ENCODE results near the gene SLC19A1.

DNA sequence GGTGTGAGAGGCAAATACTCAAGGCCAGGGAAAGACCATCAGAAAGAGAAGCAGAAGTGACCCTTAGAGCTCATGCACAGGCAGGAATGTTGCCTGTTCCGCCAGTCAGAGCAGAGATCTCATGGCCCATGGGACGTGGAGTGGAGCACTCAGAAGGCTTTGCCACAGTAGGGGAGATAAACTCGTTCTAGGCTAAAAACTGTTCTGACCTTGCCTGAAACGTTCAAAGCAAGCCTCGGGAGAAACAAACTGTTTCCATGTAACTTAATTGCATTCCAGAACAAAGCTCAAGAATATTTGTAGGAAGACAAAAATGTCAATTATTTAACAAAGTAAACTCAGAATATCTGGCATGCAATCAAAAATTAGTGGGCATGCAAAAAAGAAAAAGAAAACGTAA lies 20.7 kb upstream of the SLC19A1 start:
- no peak for TF ChIP-seq CTCF (IDR thresholded peaks at IDR 0.05; ENCODE audit: borderline replicate concordance, extremely low read depth, low read length, poor library complexity, severe bottlenecking)
- TF ChIP-seq EZH2 (IDR thresholded peaks at IDR 0.05; ENCODE audit: borderline replicate concordance, low read depth, low read length, severe bottlenecking): no peak
